Effector CD8-positive, alpha-beta T cell (primary cell): ENCODE measurements around the gene TMEM163.
"Not testable (repeated sequence)": the region's sequence is repeated elsewhere in the genome, so short reads cannot be mapped to it uniquely, and the experiment has no call there.

Experiments
- DNase-seq: peaks from one replicate; lab custom pipeline; 2025; lab: John Stamatoyannopoulos, UW
- total RNA-seq, 4 experiments: gene quantifications; one replicate each; lab custom pipeline; 2026; lab: John Stamatoyannopoulos, UW

Gene TMEM163
- total RNA-seq, result 0.18 to 0.88 (median 0.36) reads per million in 4 experiments

DNA sequence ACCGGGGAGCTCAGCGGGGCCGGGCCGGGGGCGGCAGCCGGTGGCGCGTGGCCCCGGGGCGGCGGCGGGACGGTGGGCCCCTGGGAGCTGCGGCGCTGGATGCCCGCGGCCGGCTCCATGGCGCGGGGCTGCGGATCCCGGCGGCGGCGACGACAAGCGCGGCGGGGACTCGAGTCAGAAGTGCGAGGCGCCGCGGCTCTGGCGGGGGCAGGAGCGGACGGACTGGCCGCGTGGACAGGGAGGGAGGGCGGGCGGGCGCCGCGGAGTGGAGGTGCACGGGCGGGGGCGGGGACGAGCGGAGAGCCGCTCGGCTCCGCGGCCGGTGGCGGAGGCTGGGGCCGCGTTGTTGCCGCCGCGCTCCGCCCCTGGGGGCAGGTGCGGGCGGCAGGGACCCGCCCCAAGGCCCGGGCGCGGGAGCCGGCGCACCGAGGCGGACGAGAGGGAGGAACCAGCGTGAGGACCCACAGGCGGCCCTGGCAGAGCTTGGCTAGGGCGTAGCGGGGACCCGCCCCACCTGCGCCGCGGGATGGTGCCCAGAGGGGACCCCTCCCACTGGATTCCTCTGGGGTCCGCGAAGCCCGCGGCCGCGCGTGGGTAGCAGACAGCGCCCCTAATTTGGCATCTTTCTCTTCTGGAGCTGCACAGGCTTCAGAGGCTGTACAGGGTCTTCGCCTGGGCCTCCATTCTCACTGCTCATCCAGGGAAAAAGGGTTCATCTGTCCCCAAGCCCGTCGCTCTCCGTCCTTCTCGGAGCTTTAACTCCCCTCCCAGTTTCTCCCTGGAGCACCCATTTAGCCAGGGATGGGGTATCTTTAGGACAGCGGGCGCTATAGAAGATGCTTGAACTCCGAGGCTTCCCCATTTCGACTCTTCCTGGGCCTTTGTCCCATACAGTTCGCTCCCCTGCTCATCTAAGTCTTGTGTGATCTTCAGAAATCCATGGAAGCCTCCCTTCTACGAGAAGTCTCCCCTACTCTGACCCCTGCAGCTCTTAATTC, at the start of gene TMEM163:
Gene TMEM163, minus strand, starts transcription at position 184 of the 998 bp plus-strand sequence.
- DNase-seq, result peak; percentile 1

DNA sequence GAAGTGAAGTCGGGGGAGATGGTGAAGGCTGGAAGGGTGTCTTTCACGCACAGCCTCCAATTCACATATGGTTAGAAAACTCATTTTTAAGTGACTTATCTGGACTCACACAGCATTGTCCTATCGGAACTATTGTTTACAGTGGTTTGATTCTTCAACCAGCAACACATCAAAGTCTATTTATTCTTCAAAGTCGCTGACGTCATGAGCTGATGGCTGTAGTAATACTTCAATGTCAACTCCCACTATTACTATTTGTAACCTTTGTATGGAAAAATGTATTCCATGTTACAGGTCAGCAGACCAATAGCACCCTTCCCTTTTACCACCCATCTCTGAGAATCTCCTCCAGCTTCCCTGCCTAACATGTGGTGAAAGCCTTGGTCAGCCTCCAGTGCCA, 47.8 kb upstream of the TMEM163 start:
- no peak for DNase-seq

DNA sequence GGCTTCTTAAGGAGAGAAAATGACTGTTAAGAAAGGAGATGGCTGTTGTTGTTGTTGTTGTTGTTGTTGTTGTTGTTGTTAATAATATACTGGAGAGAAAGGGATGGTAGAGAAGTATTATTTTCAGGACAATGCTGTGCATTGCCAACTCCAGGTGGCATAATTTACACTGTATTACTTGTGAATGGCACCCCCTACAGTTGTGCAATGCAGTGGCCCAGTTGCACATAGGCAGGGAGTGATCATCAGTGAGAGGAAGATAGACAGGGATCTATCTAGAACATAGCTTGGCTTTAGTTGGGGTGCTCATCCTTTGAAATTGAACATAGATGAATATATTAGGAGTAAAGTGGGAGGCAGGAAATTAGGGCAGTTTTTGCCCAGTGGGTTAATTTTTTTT, 47.2 kb upstream of the TMEM163 start:
- DNase-seq, result no peak

DNA sequence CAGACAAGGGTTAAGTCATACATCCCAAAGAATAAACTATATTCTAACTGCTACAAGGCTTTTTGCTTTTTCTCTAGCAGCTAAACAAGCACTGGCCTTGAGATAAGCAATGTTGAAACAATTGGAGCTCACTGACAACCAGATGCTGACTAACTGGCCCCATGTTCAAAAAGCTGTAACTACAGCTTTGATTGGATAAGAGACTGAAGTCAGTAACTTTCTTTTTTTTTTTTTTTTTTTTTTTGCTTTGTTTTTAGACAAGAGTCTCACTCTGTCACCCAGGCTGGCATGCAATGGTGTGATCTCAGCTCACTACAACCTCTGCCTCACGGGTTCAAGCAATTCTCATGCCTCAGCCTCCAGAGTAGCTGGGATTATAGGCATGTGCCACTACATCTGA, 45.4 kb upstream of the TMEM163 start:
- DNase-seq, result no peak

DNA sequence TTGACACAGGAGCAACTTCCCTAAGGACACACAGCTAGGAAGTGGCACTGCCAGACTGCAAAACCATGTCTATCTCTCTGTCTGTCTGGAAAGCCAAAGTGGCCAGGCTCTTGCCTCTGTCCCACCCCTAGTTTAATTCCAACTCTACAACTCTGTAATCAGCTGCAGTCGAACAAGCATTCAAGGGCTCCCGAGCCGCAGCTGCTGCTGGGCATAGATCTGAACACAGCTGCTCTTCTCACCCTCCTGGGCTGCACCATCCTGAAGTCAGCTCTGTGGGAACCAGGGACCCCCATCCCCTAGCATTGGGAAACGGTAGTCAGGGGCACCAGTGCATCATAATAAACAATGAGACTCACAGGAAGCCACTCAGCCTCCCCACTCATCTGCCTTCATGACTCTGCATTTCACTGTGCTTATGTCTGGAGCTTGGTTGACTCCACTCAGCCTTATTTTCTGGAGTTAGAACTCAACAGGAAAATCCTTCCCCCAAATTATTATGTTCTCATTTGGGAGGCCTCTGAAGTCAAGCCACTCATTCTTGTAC, 44.4 kb upstream of the TMEM163 start:
- DNase-seq, result no peak

DNA sequence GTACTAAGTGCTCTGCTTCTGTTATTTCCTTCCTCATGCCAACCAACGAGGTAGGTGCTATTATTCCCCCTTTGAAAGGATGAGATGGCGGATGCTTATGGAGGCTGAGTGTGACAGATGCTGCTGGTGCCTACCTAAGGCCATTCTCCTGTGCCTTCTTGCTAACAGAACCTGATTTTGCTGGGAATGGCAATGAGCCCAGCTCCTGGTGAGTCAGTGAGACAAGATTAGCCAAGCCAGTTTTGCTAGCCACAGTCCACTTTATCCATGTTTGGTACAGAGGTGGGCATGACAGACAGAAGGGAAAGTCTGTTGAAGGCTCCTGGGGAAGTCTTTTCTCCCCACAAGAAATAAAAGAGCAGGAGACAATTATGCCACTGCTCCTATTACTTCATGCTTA, 43.7 kb upstream of the TMEM163 start:
- DNase-seq, result no peak

- DNase-seq, result no peak
Measured at GRCh38 chr2:134760385-134760784, 41.6 kb upstream of the TMEM163 start.

GRCh38 chr2:134758633-134759032, 39.8 kb upstream of the TMEM163 start:
- DNase-seq, result no peak

- not testable (repeated sequence) for DNase-seq
Measured at GRCh38 chr2:134751981-134752380, 33.2 kb upstream of the TMEM163 start.

DNA sequence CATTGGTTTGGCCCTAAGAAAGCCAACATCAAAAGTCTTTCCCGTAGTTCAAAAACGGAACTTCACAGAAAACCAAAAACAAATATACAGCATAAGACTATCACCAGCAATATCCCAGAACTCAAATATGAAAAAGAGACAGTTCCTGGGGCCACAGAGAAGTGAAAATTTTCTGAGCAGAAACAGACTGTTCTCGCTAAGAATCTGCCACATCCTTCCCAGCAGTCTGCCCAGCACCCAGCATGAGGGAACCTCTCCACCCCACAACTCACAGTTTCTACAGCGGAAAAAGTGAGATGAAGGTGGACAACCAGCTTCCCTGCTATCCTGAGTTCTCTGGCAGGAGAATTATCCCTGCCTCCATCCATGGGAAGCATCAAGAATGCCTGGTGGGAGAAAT, 26.7 kb upstream of the TMEM163 start:
- DNase-seq, result no peak

GRCh38 chr2:134745023-134745422, 26.2 kb upstream of the TMEM163 start:
- no peak for DNase-seq

DNA sequence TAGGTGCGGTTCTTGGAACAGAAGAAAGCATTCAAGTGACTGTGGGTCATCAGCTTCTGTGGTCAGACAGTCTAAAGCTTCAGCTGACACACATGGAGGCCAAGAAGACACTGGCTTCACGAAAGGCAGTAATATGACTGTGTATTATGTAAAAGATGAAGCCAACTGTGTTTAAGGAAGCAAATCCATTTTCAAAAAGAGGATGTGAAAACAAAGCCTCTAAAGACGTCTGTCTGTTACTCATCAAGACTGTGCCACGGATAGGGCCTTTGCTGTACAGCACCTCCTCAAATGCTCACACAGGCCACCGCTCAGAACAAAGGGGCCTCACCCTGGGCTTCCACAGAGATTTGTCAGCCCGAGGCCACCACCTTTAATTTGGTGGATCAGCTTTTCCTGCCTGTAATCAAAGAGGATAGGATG, 21.1 kb upstream of the TMEM163 start:
- DNase-seq, result no peak

GRCh38 chr2:134739236-134739878, 20.6 kb upstream of the TMEM163 start:
- DNase-seq, result no peak

GRCh38 chr2:134738141-134738870, 19.5 kb upstream of the TMEM163 start:
- DNase-seq, result no peak

GRCh38 chr2:134737671-134738070, 18.9 kb upstream of the TMEM163 start:
- no peak for DNase-seq

DNA sequence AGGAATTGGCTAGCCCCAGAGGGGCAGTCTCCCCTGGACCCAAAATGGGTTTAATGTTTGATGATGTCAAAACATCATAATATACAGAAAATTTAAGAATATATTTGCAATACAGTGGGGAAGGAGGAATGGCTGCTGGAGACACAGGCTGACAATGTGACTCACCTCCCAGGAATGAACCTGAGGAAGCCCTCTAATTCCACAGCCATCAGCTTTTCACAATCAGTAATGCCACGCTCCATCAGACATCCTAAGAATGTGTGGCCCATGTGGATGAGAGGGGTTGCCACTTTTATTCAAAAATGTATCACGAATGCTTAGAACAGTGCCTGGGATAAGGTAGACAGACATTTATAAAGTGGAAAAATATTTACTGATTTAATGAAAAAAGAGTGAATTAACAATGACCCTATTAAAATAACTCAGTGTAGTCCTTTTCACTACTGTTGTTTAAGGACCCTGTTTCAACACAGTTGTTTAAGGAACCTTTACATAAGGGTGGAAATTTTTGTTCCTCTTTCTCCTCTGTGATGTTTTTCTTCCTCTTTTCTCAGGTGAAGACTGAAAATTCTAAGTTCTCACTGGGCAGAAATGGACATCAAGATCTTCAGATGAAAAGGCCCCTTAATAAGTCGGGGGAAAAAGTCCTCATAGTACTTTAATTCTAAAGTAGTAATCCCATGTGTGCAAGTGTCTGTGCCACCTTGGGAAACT, 17.5 kb upstream of the TMEM163 start:
- DNase-seq, result no peak

- no peak for DNase-seq
Measured at GRCh38 chr2:134728163-134728562, 9.4 kb upstream of the TMEM163 start.

GRCh38 chr2:134727385-134727784, 8.6 kb upstream of the TMEM163 start:
- DNase-seq, result no peak

GRCh38 chr2:134726645-134727044, 7.8 kb upstream of the TMEM163 start:
- no peak for DNase-seq

- no peak for DNase-seq
Measured at GRCh38 chr2:134725876-134726275, 7.1 kb upstream of the TMEM163 start.

GRCh38 chr2:134724341-134724740, 5.5 kb upstream of the TMEM163 start:
- DNase-seq, result no peak
